Ovary (tissue), 10 donors: ENCODE data around the gene SLC25A31. TPM values are rescaled to one million over a fixed set of nuclear protein-coding genes. Genes with fewer than 3 reads are reported as not detected.

Source experiments
- DNase-seq, 5 donors: peaks; one replicate each; pipeline ENCODE4 v3.0.0-alpha.2; 2019 to 2020
- H3K27ac ChIP-seq, 2 donors: fragments of 200-600 bp; one replicate each; pipeline versions ENCODE4 v1.5.1 to v1.8.0; 2019 to 2022
- H3K27me3 ChIP-seq: fragments of 200-600 bp; one replicate; pipeline ENCODE4 v1.8.0; 2022
- H3K36me3 ChIP-seq: fragments of 200-600 bp; sonication (generic); one replicate; pipeline ENCODE4 v1.5.1; 2019
- H3K4me1 ChIP-seq: one replicate; pipeline ENCODE4 v1.8.1; 2013; ENCODE audit warnings: mild to moderate bottlenecking, moderate library complexity; ENCODE audit not compliant: insufficient read depth
- H3K4me3 ChIP-seq: fragments of 200-600 bp; sonication (generic); one replicate; pipeline ENCODE4 v1.5.1; 2017
- H3K9me3 ChIP-seq, 2 donors: fragments of 200-600 bp in 1 of 2; sonication (generic) in 1 of 2; one replicate each; pipeline versions ENCODE4 v1.5.1 to v1.8.1; 2013 to 2019; ENCODE audit warnings: mild to moderate bottlenecking in 1 of 2, moderate library complexity in 1 of 2
- CTCF ChIP-seq, 3 donors: fragments of 450-650 bp in 2 of 3; fragments of 200-600 bp in 1 of 3; IDR thresholded peaks; one replicate each; pipeline versions ENCODE4 v1.5.1 to v1.8.0; 2016 to 2022; ENCODE audit warnings: antibody characterized with exemption in 3 of 3, mild to moderate bottlenecking in 1 of 3
- EP300 ChIP-seq: sonication (generic); formaldehyde crosslinking; IDR thresholded peaks from one replicate; pipeline ENCODE4 v1.6.1; 2017; ENCODE audit warnings: antibody characterized with exemption
- POLR2A ChIP-seq: fragments of 450-650 bp; IDR thresholded peaks from one replicate; pipeline ENCODE4 v1.6.1; 2017; ENCODE audit warnings: antibody characterized with exemption, mild to moderate bottlenecking, moderate library complexity
- WGBS, 3 donors: extraction: QIAGEN DNeasy Blood & Tissue Kit in 1 of 3; methylation state at CpG; one replicate each; pipeline versions ENCODE4 v1.1.5 to v1.1.7; 2013 to 2017; 5-methylcytosine and 5-hydroxymethylcytosine counted together
- intact Hi-C, 4 donors: fragments of 100-400 bp; cut with DNase I; formaldehyde crosslinking; loops; one replicate each; pipeline versions ENCODE4 v1.11.0 to v1.15.1; 2022 to 2023
- long read RNA-seq, 3 donors: library from polyadenylated mRNA in 2 of 3; unstranded in 2 of 3; transcript quantifications; one replicate each; pipeline ENCODE4 v2.0.0 and lab custom pipeline, GENCODE V29; 2021 to 2026
- polyA plus RNA-seq, 2 donors: library from polyadenylated mRNA; stranded (reverse); fragments of 200-250 nt in 1 of 2; fragments of 350-450 nt in 1 of 2; fragmentation: Illumina TruSeq in 1 of 2; extraction: RNeasy Lipid Tissue Mini Kit (QIAGEN cat#74804) in 1 of 2; gene quantifications; one replicate each; pipeline ENCODE4 v1.2.3, GENCODE V29; 2013 to 2014
- total RNA-seq, 7 donors: library from RNA; depleted of rRNA in 2 of 7; stranded (reverse); fragments of >200 nt in 2 of 7; fragmentation: NEBNext Ultra II Directional in 3 of 7; extraction: Animal tissue kit (Norgen Biotek cat#: 25700) in 3 of 7; gene quantifications; one replicate each; pipeline versions ENCODE4 v1.1.0 to v1.2.4, GENCODE V29; 2016 to 2023
- donor health status: DM: no; HTN: no; CAD: no; lungs with moderate emphysema.
- donor health status: DM: no; HTN: no; CAD: no.
- donor health status: Bipolar disorder and iron deficiency.
- donor health status: DM: yes; HTN: yes; CAD: no.
- donor health status: DM: no; HTN: no; CAD: no.
- donor health status: DM: yes; HTN: yes; CAD: no.

SLC25A31 gene
- not detected for total RNA-seq
- under 1 TPM in 1 of 2 donors, not detected in 1; 0.12 TPM for polyA plus RNA-seq
- long read RNA-seq, donor 1, result 0 reads
- long read RNA-seq, donor 2, transcript SLC25A31-201 (6 exons, 1,841 nt), result major isoform, 33 of 73 reads
- long read RNA-seq, donor 2, partial matches to known transcripts, result 35 of 73 reads
- long read RNA-seq, donor 2, other reads (novel, unspliced or antisense), result 5 of 73 reads
- long read RNA-seq, donor 3, result 0 reads

DNA sequence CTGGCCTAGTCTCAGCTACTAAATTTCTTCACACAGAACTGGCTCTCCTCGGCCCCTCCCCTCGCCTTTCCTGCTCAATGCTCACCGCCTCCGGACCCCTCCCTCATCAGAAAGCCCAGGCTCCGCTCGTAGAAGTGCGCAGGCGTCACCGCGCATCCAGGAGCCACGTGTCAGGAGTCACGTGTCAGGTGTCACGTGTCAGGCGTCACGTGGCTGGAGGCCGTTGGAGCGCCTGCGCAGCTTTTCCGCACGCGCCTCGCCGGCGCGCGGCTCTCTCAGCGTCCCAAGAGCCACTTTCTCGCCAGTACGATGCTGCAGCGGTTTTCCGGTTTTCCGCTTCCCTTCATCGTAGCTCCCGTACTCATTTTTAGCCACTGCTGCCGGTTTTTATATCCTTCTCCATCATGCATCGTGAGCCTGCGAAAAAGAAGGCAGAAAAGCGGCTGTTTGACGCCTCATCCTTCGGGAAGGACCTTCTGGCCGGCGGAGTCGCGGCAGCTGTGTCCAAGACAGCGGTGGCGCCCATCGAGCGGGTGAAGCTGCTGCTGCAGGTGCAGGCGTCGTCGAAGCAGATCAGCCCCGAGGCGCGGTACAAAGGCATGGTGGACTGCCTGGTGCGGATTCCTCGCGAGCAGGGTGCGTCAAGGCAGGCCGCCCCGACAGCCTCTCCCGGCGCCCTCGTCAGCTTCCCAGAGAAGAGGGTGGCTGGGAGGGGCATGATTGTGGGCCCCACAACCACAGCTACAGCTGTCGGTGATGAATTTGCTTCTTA lies at the start of gene SLC25A31:
Gene SLC25A31 (plus strand): TSS at position 259 of the 772 bp plus-strand sequence. CDS start 146 bp downstream, at position 405.
- no peaks in the 10 kb centered on the region for H3K4me1 ChIP-seq
- H3K9me3 ChIP-seq, result no peaks in the 10 kb centered on the region
- 95 to 97% (median 95%) methylated on average over 64 of the region's 64 CpGs for WGBS, 3 donors
- H3K27me3 ChIP-seq, result no peaks in the 10 kb centered on the region
- intact Hi-C loops, result loop anchor here (5.0 kb wide), 2 partner anchors 118 to 123 kb away; no protein-coding TSS in a partner anchor
- no peak within 1 kb of the TSS for H3K27ac ChIP-seq
- no peaks in the 10 kb centered on the region for H3K36me3 ChIP-seq
- no peak within 1 kb of the TSS for H3K4me3 ChIP-seq
- DNase-seq, result no peak
- TF ChIP-seq CTCF (IDR thresholded peaks at IDR 0.05) (no peak), EP300 (no peak), POLR2A (no peak)

DNA sequence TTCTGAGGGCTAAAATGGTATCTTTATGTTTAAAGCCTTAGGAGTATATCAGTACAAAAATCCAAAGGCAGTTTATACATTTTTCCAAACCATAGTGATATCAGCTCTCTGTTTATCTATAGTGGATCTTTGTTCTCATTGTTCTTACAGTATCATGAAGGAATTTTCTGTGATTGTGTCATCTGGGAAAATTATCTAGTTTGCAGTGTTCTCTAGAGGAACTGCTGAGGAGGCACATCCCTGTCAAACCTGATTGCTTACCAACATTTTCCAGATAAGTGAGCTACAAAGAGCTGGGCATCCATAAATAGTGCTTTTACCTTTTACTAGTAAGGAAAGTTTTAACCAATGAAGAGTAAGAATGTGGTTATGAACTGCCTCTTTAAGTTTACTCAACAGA lies 44.9 kb upstream of the SLC25A31 start:
- H3K36me3 ChIP-seq, result no peaks in the 10 kb centered on the region
- no peaks in the 10 kb centered on the region for H3K9me3 ChIP-seq
- no peaks in the 10 kb centered on the region for H3K4me1 ChIP-seq
- intact Hi-C loops, result no loop called here
- no peak overlapping the region for H3K4me3 ChIP-seq
- DNase-seq, result no peak
- TF ChIP-seq POLR2A (no peak), EP300 (no peak), CTCF (IDR thresholded peaks at IDR 0.05) (no peak)
- no peak overlapping the region for H3K27ac ChIP-seq
- H3K27me3 ChIP-seq, result no peaks in the 10 kb centered on the region

DNA sequence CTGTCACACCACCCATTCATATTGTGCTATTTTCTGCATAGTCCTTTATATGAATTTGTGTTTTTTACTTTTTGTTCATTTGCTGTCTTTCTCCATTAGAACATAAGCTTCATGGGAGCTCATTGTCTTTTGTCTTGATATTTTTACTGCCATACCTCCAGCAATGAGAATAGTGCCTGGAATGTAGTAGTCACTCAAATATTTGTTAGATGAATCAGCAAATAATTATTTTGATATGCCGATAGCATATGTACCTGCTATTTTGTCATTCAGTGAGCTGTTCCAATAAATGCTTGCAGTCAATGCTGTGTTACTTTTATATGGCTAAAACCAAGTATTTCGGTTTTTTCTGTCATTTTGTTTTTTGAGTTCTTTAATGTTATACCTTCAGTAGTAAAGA lies 43.5 kb upstream of the SLC25A31 start:
- Histone ChIP-seq H3K27ac (no peak overlapping the region), H3K4me3 (no peak overlapping the region), H3K27me3 (no peaks in the 10 kb centered on the region), H3K4me1 (no peaks in the 10 kb centered on the region), H3K36me3 (no peaks in the 10 kb centered on the region), H3K9me3 (no peaks in the 10 kb centered on the region)
- no peak for DNase-seq
- WGBS, 3 donors, result 88 to 92% (median 89%) methylated on average over 2 of the region's 2 CpGs
- intact Hi-C loops, result no loop called here
- TF ChIP-seq CTCF (IDR thresholded peaks at IDR 0.05), result no peak
- no peak for TF ChIP-seq EP300
- no peak for TF ChIP-seq POLR2A

DNA sequence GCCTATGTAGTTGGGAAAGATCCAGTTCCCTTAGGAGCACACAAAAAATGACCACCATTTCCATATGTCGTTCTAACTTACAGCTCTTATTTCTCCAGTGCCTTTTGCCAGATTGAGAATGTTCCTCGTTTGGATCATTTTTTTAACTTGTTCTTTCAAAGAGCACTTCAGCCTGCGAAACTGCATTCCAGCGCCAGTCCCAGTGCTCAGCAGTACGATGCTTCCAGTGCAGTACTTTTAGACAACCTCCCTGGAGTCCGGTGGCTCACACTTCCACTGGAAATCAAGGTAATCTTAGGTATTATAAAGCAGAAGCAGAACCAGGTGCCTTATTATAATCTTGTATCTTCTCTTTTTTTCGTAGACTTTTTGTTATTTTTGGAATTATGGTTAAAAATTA lies 42.6 kb upstream of the SLC25A31 start:
- 89 to 90% (median 90%) methylated on average over 7 of the region's 7 CpGs for WGBS, 3 donors
- no peaks in the 10 kb centered on the region for H3K36me3 ChIP-seq

More for the DNA sequence above, 42.6 kb upstream of the SLC25A31 start:
- H3K4me1 ChIP-seq, result no peaks in the 10 kb centered on the region
- no peaks in the 10 kb centered on the region for H3K9me3 ChIP-seq
- no peak overlapping the region for H3K4me3 ChIP-seq
- no peak for TF ChIP-seq CTCF (IDR thresholded peaks at IDR 0.05)
- no peak for TF ChIP-seq EP300
- TF ChIP-seq POLR2A, result no peak
- H3K27me3 ChIP-seq, result no peaks in the 10 kb centered on the region
- intact Hi-C loops, result no loop called here
- H3K27ac ChIP-seq, result no peak overlapping the region
- DNase-seq, result no peak
